ENCODE data around the gene PDZD2.

GRCh38 chr5:32000731-32001130 lies 361.8 kb downstream of the PDZD2 start:
- TF ChIP-seq CTCF (IDR thresholded peaks at IDR 0.05; ENCODE audit: insufficient read depth, low read length) (no peak), GABPA (IDR thresholded peaks at IDR 0.05; ENCODE audit: low read depth) (no peak)

Data from HL-60 (cell line).